Stimulated activated CD8-positive, alpha-beta memory T cell treated with anti-CD3 and anti-CD28 coated beads, Interleukin-2, amount 100 ng/mL, for 48 hours (primary cell): ENCODE measurements around the gene GNAT1.

Experiments used
- DNase-seq, 2 donors: peaks; one replicate each; pipeline ENCODE4 v3.0.0-alpha.2; 2020; ENCODE audit warnings: low read depth in 2 of 2

Gene GNAT1

DNA sequence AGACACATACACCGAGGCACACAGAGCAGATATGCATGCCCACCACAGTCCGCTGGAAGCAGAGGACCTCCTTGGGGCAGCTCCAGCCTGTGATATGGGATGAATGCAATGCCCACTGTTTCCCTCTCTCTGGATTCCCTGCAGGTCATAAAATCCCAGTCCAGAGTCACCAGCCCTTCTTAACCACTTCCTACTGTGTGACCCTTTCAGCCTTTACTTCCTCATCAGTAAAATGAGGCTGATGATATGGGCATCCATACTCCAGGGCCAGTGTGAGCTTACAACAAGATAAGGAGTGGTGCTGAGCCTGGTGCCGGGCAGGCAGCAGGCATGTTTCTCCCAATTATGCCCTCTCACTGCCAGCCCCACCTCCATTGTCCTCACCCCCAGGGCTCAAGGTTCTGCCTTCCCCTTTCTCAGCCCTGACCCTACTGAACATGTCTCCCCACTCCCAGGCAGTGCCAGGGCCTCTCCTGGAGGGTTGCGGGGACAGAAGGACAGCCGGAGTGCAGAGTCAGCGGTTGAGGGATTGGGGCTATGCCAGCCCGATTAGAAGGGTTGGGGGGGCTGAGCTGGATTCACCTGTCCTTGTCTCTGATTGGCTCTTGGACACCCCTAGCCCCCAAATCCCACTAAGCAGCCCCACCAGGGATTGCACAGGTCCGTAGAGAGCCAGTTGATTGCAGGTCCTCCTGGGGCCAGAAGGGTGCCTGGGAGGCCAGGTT, at the start of gene GNAT1:
TSS of gene GNAT1 (plus strand) at position 675 of the 725 bp plus-strand sequence. CDS start 116 bp downstream, outside the sequence.
- DNase-seq, result no peak

DNA sequence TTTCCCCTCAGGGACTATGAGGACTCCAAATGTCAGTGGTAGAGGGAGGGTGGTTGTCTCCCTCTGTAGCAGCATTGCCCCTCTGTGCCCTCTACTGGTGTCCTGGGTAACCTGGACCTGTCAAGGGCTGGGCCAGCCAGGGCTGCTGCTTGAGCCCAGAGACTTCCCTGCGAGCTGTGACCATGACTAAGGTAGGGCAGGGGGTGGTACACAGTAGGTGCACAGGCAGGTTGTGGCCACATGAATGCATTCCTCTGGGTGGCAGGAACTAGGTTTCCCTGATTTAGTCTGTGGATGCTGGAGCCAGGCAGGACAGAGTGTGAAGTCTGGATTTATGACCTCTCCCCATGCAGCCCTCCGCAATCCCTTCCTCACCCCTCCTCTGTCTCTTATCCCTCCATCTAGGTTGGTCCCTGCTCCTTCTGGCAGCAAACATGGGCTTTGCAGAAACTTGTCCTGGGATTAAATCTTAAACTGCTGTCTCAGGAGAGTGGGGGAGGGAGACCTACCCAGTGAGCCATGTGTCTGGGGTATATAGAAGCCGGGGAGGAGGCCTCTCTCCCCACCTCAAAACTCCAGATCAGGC, 45.0 kb upstream of the GNAT1 start:
- no peak for DNase-seq

DNA sequence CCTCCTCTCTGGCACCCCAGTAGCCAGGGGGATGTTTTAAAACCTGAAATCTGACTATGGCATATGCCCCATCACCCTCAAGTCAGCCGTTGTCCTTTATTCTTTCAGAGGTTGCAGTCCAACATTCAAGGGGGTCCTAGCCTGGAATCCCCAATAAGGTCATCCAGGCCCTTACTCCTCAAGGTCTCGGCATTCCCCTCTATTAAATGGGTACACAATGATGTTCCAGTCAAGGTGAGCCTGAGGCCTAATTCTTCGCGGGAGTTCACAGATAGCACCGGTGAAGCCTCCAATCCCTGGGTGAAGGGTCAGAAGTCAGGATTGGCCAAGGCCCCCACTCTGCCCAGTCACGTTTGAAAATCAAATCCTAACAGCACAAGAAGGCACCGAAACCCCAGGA, 44.4 kb upstream of the GNAT1 start:
- no peak for DNase-seq

DNA sequence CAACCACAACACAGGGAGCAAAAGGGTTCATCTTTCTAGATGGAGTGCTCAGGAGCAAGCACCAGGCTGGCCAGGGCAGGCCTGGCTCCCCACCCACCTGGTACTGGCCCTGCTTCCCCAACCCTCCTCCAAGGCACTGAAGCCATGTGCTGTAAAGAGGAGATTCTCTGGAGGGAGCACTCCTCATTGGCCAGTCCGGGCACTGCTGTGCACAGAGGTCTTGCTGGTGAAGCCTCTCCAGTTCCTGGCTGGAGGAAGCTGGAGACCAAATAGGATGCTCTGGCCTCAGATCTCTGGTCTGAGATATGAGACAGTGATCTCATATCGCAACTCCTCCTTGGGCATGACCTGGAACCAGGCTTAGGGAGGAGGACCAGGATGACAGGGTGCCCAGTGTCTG, 44.0 kb upstream of the GNAT1 start:
- DNase-seq, result no peak

DNA sequence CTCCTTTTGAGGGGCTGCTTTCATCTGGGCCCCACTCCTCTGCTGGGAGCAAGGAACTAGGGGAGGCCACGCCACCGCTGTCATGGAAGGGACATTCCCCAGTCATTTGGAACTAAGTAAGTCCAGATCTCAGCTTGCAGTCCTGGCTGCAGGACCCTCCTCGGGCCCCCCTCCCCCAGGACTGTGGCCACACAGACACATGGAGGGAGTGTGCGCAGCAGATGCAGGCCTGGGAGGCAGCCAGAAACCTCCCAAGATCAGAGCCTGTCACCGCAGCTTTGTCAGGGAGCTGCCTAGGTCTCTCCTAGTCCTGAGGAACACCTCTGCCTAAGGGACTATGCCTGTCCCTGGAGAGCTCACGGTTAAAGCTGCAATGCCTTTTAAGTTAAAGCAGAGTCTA, 43.5 kb upstream of the GNAT1 start:
- DNase-seq, result no peak

DNA sequence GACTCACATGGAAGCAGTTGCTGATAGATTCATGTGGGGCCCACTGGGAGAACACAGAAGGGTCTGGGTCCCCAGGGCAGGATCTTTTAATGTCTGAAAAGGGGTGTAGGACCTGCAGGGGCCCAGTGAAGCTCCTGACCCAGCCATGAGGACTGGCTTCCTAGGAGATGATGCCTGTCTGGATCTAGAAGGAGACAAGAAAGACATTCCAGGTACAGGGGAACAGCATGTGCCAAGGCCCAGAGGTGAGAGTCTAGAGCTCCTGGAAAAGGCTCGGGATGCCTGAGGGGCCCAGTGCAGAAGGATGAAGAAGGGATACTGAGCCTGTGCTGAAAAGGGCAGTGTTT, 41.0 kb upstream of the GNAT1 start:
- DNase-seq, result no peak

DNA sequence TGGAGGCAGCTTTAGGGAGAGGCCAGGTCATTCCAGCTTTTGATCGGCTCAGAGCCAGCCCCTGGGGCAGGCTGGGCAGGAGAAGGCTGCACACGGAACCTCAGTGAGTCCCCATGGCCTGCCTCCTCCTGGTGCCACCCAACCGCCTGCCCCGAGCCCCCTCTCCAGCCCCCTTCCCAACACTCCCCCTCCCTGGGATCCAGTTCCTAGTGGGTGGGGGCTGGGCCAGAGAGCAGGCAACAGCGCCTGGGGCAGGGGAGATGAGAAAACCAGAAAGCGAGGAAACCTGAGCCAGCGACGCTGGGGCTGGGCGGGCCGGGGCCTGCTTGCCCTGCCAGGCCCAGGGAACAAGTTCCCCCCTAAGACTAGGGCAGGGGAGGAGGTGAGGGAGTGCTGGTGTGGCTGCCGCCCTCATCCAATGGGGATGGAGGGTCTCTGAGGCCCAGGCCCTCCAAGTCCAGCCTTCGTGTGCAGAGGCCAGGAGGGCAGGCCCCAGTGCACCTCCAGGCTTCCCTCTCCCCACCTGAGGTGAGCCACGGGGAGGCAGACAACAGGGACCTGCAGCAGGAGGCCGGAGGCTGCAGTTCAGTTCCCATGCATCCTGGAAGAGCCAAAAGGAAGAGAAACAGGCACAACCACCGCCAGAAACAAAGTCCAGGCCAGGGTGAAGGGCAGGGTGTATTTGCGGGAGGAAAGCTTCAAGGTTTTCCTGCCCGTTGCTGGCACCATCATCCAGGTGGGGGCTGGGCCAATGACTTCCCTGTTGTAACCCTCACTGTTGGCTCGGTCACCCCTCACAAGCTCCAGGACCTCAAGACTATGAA, 40.3 kb upstream of the GNAT1 start:
- no peak for DNase-seq

DNA sequence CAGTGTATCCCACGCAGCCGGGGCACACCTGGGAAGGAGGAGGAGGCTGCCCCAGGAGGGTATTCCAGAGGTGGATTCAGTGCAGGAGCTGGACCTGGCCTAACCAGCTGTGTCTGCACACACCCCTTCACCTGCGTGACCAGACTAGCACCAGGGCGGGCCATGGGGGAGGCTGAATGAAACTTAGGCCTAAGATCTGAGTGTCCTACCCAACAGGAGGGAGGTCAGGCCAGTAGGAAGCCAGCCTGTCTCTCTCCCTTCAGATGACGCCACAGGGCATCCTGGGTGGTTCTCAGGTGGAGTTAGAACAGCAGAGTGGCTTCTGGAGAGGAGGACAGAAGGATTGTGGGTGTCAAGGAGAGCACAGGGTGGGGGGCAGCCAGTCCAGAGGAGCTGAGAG, 39.7 kb upstream of the GNAT1 start:
- DNase-seq, result no peak

DNA sequence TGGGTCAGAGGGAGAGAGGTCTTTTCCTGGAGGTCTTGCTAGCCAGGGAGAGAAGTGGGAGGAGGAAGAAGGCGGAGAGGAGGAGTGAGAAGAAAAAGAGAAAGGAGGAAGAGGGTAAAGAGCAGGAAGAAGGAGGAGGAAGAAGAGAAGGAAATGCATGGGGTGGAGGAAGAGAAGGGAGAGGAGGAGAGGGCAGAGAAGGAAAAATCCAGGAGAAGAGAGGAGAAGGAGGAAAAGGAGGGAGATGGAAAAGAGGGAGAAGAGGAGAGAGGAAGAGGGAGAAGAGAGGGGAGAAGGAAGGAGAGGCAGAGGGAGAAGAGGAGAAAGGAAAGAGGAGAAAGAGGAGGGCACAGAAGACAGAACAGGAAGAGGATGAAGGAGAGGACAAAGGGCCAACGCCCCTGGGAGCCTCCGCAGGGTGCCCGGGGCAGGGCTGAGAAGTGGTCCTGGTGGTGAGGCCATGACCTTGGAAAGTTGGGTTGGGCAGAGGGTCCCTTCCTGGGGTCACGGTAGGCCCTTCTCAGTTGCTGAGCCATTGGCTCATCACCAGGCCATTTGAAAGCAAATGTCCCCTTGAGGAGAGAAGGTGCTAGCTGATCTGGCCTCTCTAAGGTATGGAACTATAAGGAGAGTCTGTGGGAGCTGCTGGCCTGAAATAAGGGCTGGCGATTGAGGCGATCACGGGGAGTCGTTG, 37.5 kb upstream of the GNAT1 start:
- DNase-seq, result no peak

DNA sequence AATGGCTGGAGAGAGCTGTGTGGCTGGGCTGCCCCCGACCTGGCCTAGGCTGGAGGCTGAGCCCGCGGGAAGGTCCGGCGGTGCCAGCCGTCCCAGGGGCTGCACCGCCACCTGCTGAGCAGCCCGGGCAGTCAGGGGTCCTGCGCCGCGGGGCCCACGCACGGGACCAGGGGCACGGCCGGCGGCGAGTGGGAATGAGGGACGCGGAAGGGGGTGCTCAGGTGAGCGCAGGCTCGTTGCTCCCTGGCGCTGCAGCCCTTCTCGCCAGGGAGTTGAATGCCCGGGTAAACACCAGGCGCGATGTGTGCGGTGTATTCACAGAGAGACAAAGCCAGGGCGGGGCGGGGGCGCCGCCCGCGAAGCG, 37.0 kb upstream of the GNAT1 start:
- no peak for DNase-seq

DNA sequence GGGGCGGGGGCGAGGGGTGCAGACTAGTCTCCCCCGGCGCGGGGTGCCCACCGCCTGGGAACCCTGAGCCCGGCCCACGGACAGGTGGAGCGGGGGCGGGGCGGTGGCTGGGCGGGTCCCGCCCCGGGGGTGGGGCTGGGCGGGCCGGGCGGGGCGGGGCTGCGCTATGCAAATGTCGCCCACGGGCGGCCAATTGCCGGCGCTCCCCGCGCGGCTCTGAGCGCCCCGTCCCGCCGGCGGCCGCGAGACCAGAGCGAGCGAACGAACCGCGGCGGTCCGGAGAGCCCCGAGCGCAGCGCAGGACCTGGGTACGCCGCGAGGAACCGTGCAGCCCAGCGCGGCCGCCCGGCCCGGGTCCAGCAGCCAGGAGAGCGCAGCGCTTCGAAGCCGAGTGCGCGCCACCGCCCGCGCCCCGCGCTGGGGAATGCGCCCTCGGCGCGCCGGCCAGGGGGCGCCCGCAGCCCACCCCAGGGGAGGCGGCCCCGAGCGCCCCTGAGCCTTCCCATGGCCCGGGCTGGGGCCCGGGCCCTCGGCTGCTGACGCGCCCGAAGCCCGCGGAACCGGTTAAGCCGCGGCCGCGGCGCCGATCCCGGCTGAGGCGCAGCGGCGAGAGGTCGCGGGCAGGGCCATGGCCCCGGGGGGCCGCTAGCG, 36.4 kb upstream of the GNAT1 start, which contains the start of gene SEMA3F:
TSS of gene SEMA3F (plus strand) at position 485 of the 651 bp plus-strand sequence. CDS start 4,299 bp downstream, outside the sequence.
- DNase-seq, result peak; percentile 35 to 48

DNA sequence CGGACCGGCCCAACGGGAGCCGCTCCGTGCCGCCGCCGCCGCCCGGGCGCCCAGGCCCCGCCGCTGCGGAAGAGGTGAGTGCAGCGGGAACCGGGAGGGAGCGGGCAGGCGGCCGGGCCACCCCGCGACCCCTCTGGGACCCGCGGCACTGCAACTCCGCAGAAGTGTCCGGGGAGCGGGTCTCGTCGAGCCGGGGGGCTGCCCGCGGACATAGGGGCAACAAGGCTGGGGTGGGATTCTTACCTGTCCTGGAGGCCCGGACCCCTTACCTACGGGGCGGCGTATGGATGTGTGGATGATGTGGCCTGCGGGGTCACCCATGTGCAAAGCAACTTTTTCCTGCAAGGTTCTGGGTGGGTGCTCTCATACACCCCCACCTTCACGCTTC, 35.9 kb upstream of the GNAT1 start:
- no peak for DNase-seq

DNA sequence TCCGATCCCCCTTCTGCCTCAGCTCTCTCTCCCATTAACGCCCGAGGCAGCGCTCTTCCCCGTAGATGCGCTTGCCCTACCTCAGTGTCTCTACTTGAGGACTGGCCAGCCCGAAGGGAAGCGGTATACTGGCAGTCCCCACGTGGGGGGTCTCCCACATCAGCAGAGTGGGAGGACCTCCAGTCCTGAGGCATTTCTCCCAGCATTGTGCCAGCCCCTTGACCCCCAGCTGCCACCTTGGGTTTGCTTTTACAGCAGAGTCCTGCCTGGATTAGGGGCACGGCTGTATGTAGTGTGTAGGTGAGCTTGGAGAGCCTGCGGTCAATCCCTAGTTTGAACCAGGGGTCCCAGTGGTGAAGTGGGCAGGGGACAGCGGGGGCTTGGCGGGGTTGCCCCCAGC, 35.5 kb upstream of the GNAT1 start:
- no peak for DNase-seq

DNA sequence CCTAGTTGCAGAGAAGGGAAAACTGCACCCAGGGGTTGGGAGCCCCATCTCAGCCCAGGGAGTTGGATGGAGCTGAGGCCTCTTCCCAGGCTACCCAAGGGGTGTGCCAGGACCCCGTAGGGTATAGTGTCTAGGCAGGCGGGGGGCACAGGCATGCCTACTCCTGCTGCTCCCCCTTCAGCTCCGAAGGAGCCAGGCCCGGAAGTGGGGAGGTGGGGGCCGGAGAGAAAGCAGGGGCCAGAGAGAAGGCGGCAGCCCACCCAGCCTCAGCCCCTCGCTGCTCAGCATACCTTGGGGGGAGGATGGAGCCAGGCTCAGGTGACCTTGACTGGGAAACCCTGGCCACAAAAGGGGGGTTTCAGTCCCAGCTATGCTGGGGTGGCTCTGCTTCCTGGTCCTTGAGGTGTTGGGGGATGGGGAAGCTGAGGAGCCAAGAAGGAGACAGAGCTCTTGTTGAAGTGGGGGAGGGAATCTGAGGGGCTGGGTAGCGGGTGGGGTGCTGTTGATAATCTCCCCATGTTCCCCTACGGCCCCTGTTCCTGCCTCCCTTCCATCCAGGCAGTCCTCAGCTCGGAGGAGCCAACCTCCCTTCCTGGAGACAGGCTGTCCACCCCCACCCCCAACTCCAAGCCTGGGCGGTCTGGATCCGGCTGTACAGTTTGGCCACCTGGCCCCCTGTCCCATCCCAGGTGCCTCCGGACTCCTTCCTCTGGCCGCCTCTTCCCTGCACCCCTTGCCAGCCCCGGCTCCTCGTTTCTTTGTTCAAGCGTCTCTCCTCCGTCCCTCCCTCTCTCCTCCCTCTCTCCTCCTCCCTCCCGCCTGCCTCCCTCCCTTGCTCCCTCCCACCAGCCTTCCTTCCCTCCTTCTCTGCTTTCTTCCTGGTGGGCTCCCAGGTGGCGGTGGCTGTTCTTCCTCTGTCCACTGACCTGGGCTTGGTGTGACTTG, 34.6 kb upstream of the GNAT1 start:
- DNase-seq, result no peak

DNA sequence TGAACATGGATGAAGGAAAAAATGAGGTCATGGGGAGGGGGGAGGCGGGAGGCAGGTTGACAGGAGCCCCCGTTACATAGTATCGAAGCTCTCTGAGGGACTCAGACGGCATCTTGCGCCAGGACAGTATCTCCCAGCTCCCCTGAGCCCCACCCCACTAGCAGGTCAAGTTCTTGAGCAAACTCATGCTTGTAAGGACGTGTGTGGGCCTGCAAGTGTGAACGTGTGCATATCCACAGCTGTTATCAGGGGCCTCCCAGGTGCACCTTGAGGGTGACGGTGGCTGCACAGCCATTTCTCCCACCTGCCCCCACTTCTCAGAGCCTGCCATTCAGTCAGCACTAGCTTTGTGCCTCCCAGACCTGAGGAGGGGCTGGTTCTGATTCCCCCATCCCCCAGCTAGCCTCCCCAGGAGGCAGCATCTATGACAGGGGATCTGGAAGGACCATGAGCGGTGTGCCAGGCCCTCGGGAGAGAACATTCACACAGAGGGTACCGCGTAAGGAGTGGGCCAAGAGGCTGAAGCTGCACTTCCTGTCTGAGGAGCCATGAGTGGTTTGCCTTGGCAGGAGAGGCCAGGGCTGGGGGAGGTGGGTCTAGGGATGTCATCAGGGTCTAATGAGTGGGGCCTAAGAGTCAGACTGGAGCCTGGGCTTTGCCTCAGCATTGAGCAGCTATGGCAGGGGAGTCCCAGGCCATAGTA, 33.4 kb upstream of the GNAT1 start:
- DNase-seq, result no peak

DNA sequence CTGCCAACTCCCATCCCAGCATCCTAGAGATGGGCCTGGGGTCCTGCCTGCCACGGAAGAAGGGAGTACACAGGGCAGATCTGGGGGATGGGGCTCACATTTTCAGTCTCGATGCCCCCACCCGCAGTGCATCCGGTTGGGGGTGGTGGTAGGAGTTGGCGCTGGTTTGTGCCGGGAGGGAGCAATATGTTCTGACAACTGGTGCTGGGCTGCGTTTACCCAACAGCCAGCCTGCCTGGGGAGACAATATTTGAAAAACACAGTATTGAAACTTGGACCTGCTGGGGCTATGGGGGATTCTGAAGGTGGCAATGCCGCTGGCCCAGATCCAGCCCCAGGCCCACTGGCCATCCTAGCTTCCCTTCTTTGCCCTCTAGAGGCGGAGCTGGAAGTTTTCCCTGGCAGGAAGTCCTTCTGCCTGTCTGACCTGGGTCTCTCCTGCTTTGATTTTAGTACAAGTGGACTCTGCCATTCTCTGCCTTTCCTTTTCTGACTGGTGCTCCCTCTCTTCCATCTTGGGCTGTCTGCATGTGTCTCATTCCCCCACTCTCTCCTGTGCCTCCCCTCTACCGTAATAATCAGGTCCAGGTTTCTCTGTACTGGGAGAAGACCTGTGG, 32.8 kb upstream of the GNAT1 start:
- DNase-seq, result no peak

DNA sequence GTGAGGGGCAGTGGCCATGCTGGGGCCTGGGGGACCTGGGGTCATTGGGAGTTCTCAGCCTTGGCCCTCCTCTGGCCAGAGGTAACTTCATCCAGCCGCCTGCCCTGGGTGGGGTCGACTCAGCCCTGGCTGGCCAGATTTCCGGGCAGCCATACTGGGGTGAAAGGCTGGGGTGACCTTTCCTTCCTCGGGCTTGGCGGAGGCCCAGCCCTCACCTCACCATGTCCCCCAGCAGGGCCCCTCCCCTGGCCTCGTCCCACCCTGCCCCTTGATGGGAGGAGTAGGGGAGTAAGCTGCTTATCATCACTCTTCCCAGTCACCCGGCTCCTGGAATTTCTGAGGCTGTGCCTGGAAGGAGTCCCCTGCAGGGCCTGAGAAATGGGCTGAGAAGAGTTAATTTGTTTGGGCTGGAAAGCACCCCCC, 30.8 kb upstream of the GNAT1 start:
- DNase-seq, result no peak

DNA sequence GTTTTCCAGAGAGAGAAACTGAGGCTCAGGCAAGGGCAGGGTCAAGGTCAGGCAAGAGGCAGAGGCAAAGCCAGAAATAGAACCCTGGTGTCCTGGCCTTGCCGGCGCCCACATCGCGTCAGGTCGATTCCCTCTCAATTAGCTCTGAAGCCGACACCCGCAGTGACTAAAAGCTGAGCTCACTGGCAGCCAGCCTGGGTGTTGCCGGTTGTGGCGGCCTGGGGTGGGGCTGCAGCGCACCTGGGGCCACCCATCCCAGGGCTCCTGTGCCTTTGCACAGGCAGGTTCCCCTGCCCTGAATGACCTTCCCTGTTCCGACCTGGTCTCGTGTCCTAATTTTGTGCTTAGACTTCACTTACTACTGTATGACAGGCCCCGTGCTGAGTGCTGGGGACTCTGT, 30.1 kb upstream of the GNAT1 start:
- no peak for DNase-seq

DNA sequence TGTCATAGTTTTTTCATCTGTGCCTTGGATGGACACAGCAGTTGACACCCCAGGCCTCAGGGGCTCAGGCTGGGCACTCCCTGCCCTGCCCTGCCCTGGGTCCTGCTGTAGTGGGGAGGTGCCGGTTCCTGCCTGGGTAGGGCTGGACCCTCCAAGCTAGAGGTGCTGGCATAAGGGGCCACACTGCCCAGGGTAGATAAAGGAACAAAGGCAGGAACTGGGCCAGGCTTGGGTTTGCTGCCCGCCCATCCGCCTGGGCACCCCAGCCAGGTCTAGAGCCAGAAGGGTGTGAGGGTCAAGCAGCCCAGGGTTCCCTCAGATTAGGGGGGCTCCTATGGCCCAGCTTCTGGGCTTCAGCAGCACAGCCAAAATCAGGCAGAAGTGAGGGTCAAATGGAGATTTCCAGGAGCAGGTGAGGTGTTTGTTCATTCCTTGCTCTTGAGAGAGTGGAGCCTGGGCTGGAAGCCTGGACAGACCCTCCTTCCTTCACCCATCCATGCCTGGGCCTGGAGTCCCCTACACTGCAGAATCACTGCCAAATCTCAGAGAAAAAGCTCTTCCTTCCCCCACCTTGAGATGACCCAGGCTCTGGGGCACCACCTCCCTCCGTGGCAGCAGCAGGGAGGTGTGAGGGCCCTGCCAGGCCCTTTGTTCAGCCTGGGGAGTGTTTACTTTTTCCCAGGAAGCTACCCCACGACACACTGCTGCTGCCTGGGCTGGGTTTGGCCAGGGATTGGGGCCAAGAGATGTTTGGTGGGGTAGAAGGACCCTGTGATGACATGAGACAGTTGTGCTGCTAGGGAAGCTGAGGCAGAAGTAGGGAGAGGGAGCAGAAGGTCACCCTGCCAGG, 29.2 kb upstream of the GNAT1 start:
- DNase-seq, result no peak
